SK-N-SH (cell line): ENCODE measurements around the gene WDTC1. TPM values are rescaled to one million over a fixed set of nuclear protein-coding genes. Genes with fewer than 3 reads are reported as not detected.

Experiments used
- CTCF ChIA-PET: fragments of 300-600, 350-600 bp; formaldehyde crosslinking; extraction: SDS; loops from one replicate; lab custom pipeline; 2021; lab: Yijun Ruan, JAX
- POLR2A ChIA-PET: fragments of 350-600 bp; sonication (Branson Sonifier 250); formaldehyde crosslinking; extraction: SDS; loops from one replicate; lab custom pipeline; 2020; ENCODE audit warnings: antibody characterized with exemption, inconsistent platforms; lab: Yijun Ruan, JAX
- DNase-seq: peaks from one replicate; pipeline ENCODE4 v3.0.0; 2012
- H2AFZ ChIP-seq: fragments of 200-600 bp; sonication (generic); 2 replicates; pipeline ENCODE4 v1.8.1; 2016; ENCODE audit warnings: antibody characterized with exemption, mild to moderate bottlenecking, low read depth
- H3F3A ChIP-seq: fragments of 200-600 bp; sonication (generic); replicated peaks from 2 replicates; pipeline ENCODE3; 2016; ENCODE audit warnings: antibody characterized with exemption, mild to moderate bottlenecking; ENCODE audit not compliant: insufficient read depth
- H3K27ac ChIP-seq, 2 experiments: fragments of 200-500 bp in 1 of 2; fragments of 200-600 bp in 1 of 2; sonication (Bioruptor generic) in 1 of 2; sonication (generic), shearing (Covaris generic) in 1 of 2; 2 replicates each; pipeline versions ENCODE4 v1.5.1 to v1.6.1; 2014 to 2016; ENCODE audit warnings: low read depth in 2 of 2, inconsistent platforms in 1 of 2, low read length in 1 of 2, mild to moderate bottlenecking in 1 of 2, mixed read lengths in 1 of 2
- H3K27me3 ChIP-seq: fragments of 200-600 bp; sonication (generic), shearing (Covaris generic); 2 replicates; pipeline ENCODE4 v1.6.1; 2016; ENCODE audit warnings: mixed run types; ENCODE audit not compliant: insufficient read depth
- H3K36me3 ChIP-seq, 2 experiments: fragments of 200-500 bp in 1 of 2; fragments of 200-600 bp in 1 of 2; sonication (Bioruptor generic) in 1 of 2; sonication (generic) in 1 of 2; replicated peaks in 1 of 2; 2 replicates each; pipeline versions ENCODE3 to v1.5.1; 2014 to 2016; ENCODE audit warnings: low read length in 1 of 2, mild to moderate bottlenecking in 1 of 2; ENCODE audit not compliant: insufficient read depth in 2 of 2, control insufficient read depth in 1 of 2
- H3K4me1 ChIP-seq, 2 experiments: fragments of 200-500 bp in 1 of 2; fragments of 200-600 bp in 1 of 2; sonication (Bioruptor generic) in 1 of 2; sonication (generic), shearing (Covaris generic) in 1 of 2; 2 replicates each; pipeline versions ENCODE4 v1.5.1 to v1.6.1; 2014 to 2016; ENCODE audit warnings: low read depth in 1 of 2, low read length in 1 of 2, mixed run types in 1 of 2; ENCODE audit not compliant: insufficient read depth in 2 of 2, control insufficient read depth in 1 of 2
- H3K4me2 ChIP-seq: fragments of 200-600 bp; sonication (generic), shearing (Covaris generic); 2 replicates; pipeline ENCODE4 v1.6.1; 2017; ENCODE audit warnings: mixed run types
- H3K4me3 ChIP-seq, 2 experiments: fragments of 200-500 bp in 1 of 2; fragments of 200-600 bp in 1 of 2; sonication (Bioruptor generic) in 1 of 2; sonication (generic), shearing (Covaris generic) in 1 of 2; 2 replicates each; pipeline versions ENCODE4 v1.5.1 to v1.8.1; 2014 to 2016; ENCODE audit warnings: low read depth in 2 of 2, inconsistent platforms in 1 of 2, low read length in 1 of 2, mild to moderate bottlenecking in 1 of 2, mixed read lengths in 1 of 2, moderate library complexity in 1 of 2
- H3K79me2 ChIP-seq: fragments of 200-600 bp; sonication (generic); 2 replicates; pipeline ENCODE4 v1.8.1; 2017; ENCODE audit warnings: mild to moderate bottlenecking; ENCODE audit not compliant: insufficient read depth
- H3K9ac ChIP-seq: fragments of 200-600 bp; sonication (generic); 2 replicates; pipeline ENCODE4 v1.6.1; 2017; ENCODE audit warnings: mixed run types
- H3K9me2 ChIP-seq: fragments of 200-600 bp; sonication (generic); 2 replicates; pipeline ENCODE4 v1.6.1; 2017; ENCODE audit warnings: mixed run types
- H3K9me3 ChIP-seq: fragments of 200-600 bp; sonication (generic); 2 replicates; pipeline ENCODE4 v1.6.1; 2017; ENCODE audit warnings: mixed run types, mild to moderate bottlenecking, moderate library complexity
- H4K20me1 ChIP-seq: fragments of 200-600 bp; sonication (generic); 2 replicates; pipeline ENCODE4 v1.6.1; 2017; ENCODE audit warnings: mild to moderate bottlenecking, mixed run types; ENCODE audit not compliant: insufficient read depth
- EZH2phosphoT487 ChIP-seq: fragments of 200-600 bp; sonication (generic); IDR thresholded peaks from 2 replicates; pipeline ENCODE4 v1.6.1; 2017; ENCODE audit warnings: low read depth, mixed run types, mild to moderate bottlenecking, antibody characterized with exemption, moderate library complexity, borderline replicate concordance
- FOXJ3 ChIP-seq: sonication (generic); formaldehyde crosslinking; IDR thresholded peaks from 2 replicates; pipeline ENCODE4 v1.5.1; 2020; ENCODE audit warnings: mild to moderate bottlenecking, missing genetic modification reagents
- GATA2 ChIP-seq: sonication (generic); formaldehyde crosslinking; IDR thresholded peaks from 2 replicates; pipeline ENCODE4 v1.5.0; 2020; ENCODE audit warnings: mild to moderate bottlenecking, missing genetic modification reagents
- JUND ChIP-seq: IDR thresholded peaks from 2 replicates; pipeline ENCODE4 v1.4.0; 2012
- MXI1 ChIP-seq: IDR thresholded peaks from 2 replicates; pipeline ENCODE4 v1.6.1; 2012; ENCODE audit warnings: mild to moderate bottlenecking, low read depth, low read length, improper control_type of control experiment
- NFIC ChIP-seq: IDR thresholded peaks from 2 replicates; pipeline ENCODE4 v1.4.0; 2012; ENCODE audit warnings: borderline replicate concordance
- POLR2AphosphoS5 ChIP-seq: IDR thresholded peaks from 2 replicates; pipeline ENCODE4 v1.6.1; 2012; ENCODE audit warnings: low read depth, low read length
- RAD21 ChIP-seq: IDR thresholded peaks from 2 replicates; pipeline ENCODE4 v1.6.1; 2012; ENCODE audit warnings: mild to moderate bottlenecking, low read length
- RFX5 ChIP-seq: IDR thresholded peaks from 2 replicates; pipeline ENCODE4 v1.6.1; 2012; ENCODE audit warnings: mild to moderate bottlenecking, improper control_type of control experiment, low read length
- RXRA ChIP-seq: IDR thresholded peaks from 2 replicates; pipeline ENCODE4 v1.4.0; 2012; ENCODE audit warnings: low read depth, mild to moderate bottlenecking, borderline replicate concordance
- SIN3A ChIP-seq: IDR thresholded peaks from 2 replicates; pipeline ENCODE4 v1.6.1; 2012; ENCODE audit warnings: low read depth, mild to moderate bottlenecking, low read length, moderate library complexity, borderline replicate concordance
- SMC3 ChIP-seq: IDR thresholded peaks from 2 replicates; pipeline ENCODE4 v1.6.1; 2012; ENCODE audit warnings: low read depth, low read length, improper control_type of control experiment
- TAF1 ChIP-seq: IDR thresholded peaks from 2 replicates; pipeline ENCODE4 v1.6.1; 2012; ENCODE audit warnings: low read depth, mild to moderate bottlenecking, low read length, moderate library complexity, borderline replicate concordance
- TEAD4 ChIP-seq: IDR thresholded peaks from 2 replicates; pipeline ENCODE4 v1.4.0; 2012; ENCODE audit warnings: mild to moderate bottlenecking, borderline replicate concordance; ENCODE audit not compliant: insufficient read depth
- YY1 ChIP-seq: IDR thresholded peaks from 2 replicates; pipeline ENCODE4 v1.4.0; 2012; ENCODE audit warnings: low read depth, mild to moderate bottlenecking
- WGBS: methylation state at CpG from one replicate; pipeline ENCODE4 v1.1.6; 2017; ENCODE audit warnings: low lambda C conversion rate; 5-methylcytosine and 5-hydroxymethylcytosine counted together
- polyA plus RNA-seq, 3 experiments: library from polyadenylated mRNA; depleted of rRNA; stranded (reverse); fragments of >200 nt; gene quantifications; 2 replicates each; pipeline ENCODE4 v1.2.3, GENCODE V29; 2012
- TF ChIP-seq, protein P1 (sequence below): IDR thresholded peaks from 2 replicates; pipeline ENCODE4 v1.4.0; 2012; ENCODE audit warnings: low read depth
- TF ChIP-seq, protein P2 (sequence below): IDR thresholded peaks from 2 replicates; pipeline ENCODE4 v1.4.0; 2012; ENCODE audit warnings: low read depth, borderline replicate concordance
- TF ChIP-seq, protein P3 (sequence below): fragments of 150-350 bp; IDR thresholded peaks from 2 replicates; pipeline ENCODE4 v1.6.1; 2016; ENCODE audit warnings: mild to moderate bottlenecking, low read depth, low read length
- TF ChIP-seq, protein P4 (sequence below): fragments of 200-600 bp; sonication (generic); IDR thresholded peaks from 2 replicates; pipeline ENCODE4 v1.6.1; 2017; ENCODE audit warnings: antibody characterized with exemption, mild to moderate bottlenecking, moderate library complexity

The WDTC1 gene
- polyA plus RNA-seq, 1 of the 3 experiments (the other 2 are of a cell fraction), result 12.0 TPM

DNA sequence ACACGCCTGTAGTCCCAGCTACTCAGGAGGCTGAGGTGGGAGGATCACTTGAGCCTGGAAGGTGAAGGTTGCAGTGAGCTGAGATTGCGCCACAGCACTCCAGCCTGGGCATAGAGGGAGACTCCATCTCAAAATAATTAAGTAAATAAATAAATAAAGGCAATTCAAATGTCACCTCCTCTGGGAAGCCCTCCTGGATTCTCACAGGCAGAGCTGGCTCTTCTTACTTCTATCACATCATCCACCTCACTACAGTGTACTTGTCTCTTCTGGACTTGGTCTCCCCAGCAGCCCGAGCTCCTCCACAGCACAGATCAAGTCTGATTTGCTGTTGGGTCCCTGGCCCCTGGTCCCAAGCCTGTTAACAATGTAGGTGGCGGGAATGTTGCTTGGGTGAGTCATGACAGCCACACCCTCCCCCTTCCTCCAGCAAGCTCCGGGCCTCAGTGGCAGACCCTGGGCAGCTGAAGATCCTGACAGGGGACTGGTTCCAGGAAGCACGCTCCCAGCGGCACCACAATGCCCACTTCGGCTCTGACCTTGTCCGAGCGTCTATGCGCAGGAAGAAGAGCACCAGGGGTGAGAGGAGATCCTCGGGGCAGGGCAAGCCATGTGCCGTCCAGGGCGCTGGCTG lies 112.7 kb downstream of the WDTC1 start:
- no peak for DNase-seq
- 83% methylated on average over 13 of the region's 14 CpGs for WGBS
- H3K9ac ChIP-seq, result no peak overlapping the region
- TF ChIP-seq RXRA (no peak), EZH2phosphoT487 (no peak), YY1 (no peak), SIN3A (no peak), RFX5 (no peak), FOXJ3 (CRISPR knock-in tag) (no peak), JUND (no peak), GATA2 (CRISPR knock-in tag) (no peak), RAD21 (no peak), SMC3 (no peak), NFIC (no peak), POLR2AphosphoS5 (no peak), TAF1 (no peak), TEAD4 (no peak), MXI1 (no peak)
- TF ChIP-seq, protein P1, sequence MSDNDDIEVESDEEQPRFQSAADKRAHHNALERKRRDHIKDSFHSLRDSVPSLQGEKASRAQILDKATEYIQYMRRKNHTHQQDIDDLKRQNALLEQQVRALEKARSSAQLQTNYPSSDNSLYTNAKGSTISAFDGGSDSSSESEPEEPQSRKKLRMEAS, result no peak
- TF ChIP-seq, protein P2, sequence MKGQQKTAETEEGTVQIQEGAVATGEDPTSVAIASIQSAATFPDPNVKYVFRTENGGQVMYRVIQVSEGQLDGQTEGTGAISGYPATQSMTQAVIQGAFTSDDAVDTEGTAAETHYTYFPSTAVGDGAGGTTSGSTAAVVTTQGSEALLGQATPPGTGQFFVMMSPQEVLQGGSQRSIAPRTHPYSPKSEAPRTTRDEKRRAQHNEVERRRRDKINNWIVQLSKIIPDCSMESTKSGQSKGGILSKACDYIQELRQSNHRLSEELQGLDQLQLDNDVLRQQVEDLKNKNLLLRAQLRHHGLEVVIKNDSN, result no peak
- TF ChIP-seq, protein P3, sequence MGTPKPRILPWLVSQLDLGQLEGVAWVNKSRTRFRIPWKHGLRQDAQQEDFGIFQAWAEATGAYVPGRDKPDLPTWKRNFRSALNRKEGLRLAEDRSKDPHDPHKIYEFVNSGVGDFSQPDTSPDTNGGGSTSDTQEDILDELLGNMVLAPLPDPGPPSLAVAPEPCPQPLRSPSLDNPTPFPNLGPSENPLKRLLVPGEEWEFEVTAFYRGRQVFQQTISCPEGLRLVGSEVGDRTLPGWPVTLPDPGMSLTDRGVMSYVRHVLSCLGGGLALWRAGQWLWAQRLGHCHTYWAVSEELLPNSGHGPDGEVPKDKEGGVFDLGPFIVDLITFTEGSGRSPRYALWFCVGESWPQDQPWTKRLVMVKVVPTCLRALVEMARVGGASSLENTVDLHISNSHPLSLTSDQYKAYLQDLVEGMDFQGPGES, result no peak
- TF ChIP-seq, protein P4, sequence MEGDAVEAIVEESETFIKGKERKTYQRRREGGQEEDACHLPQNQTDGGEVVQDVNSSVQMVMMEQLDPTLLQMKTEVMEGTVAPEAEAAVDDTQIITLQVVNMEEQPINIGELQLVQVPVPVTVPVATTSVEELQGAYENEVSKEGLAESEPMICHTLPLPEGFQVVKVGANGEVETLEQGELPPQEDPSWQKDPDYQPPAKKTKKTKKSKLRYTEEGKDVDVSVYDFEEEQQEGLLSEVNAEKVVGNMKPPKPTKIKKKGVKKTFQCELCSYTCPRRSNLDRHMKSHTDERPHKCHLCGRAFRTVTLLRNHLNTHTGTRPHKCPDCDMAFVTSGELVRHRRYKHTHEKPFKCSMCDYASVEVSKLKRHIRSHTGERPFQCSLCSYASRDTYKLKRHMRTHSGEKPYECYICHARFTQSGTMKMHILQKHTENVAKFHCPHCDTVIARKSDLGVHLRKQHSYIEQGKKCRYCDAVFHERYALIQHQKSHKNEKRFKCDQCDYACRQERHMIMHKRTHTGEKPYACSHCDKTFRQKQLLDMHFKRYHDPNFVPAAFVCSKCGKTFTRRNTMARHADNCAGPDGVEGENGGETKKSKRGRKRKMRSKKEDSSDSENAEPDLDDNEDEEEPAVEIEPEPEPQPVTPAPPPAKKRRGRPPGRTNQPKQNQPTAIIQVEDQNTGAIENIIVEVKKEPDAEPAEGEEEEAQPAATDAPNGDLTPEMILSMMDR, result no peak
- H3K36me3 ChIP-seq, result no peaks in the 10 kb centered on the region
- H3F3A ChIP-seq, result no peaks in the 10 kb centered on the region
- H3K4me3 ChIP-seq, result no peak overlapping the region
- no peak overlapping the region for H2AFZ ChIP-seq
- H3K27me3 ChIP-seq, result no peaks in the 10 kb centered on the region
- H3K9me2 ChIP-seq, result no peaks in the 10 kb centered on the region
- ChIA-PET POLR2A (no interaction called here), CTCF (interaction anchor here (0.7 to 4.7 kb wide), 5 partner anchors 10 to 260 kb away, joined by 3 to 40 read pairs (median 6); no protein-coding TSS in a partner anchor)
- no peak overlapping the region for H3K27ac ChIP-seq
- no peaks in the 10 kb centered on the region for H3K9me3 ChIP-seq
- no peaks in the 10 kb centered on the region for H3K79me2 ChIP-seq
- no peaks in the 10 kb centered on the region for H4K20me1 ChIP-seq
- peaks cover 0 to 10% of the 10 kb centered on the region in 2 experiments; a peak in 2 of 4 replicates for H3K4me1 ChIP-seq
- no peak overlapping the region for H3K4me2 ChIP-seq
